Measurements from ENCODE around the gene GPR33.

GPR33 gene, protein sequence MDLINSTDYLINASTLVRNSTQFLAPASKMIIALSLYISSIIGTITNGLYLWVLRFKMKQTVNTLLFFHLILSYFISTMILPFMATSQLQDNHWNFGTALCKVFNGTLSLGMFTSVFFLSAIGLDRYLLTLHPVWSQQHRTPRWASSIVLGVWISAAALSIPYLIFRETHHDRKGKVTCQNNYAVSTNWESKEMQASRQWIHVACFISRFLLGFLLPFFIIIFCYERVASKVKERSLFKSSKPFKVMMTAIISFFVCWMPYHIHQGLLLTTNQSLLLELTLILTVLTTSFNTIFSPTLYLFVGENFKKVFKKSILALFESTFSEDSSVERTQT

DNA sequence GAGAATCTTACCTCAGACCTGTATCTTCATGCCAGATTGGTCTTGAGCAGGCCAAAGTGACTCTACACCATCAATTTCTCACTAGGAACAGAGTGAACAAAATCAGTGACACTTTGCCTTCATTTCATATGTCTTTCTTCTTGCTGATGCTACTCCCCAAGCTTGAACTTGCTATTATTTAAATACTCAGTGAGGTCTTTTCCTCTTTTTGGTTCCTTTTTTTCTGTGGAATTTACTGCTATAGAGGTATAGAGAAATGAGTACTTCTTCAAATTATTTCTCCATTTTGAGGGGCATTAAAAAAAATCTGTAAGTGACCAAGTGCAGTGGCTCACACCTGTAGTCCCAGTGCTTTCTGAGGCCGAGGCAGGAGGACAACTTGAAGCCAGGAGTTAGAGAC lies at the start of gene GPR33:
Gene GPR33, minus strand, starts transcription at position 154 of the 400 bp plus-strand sequence. CDS start 4,074 bp downstream, outside the sequence.
- TF ChIP-seq, protein P1, sequence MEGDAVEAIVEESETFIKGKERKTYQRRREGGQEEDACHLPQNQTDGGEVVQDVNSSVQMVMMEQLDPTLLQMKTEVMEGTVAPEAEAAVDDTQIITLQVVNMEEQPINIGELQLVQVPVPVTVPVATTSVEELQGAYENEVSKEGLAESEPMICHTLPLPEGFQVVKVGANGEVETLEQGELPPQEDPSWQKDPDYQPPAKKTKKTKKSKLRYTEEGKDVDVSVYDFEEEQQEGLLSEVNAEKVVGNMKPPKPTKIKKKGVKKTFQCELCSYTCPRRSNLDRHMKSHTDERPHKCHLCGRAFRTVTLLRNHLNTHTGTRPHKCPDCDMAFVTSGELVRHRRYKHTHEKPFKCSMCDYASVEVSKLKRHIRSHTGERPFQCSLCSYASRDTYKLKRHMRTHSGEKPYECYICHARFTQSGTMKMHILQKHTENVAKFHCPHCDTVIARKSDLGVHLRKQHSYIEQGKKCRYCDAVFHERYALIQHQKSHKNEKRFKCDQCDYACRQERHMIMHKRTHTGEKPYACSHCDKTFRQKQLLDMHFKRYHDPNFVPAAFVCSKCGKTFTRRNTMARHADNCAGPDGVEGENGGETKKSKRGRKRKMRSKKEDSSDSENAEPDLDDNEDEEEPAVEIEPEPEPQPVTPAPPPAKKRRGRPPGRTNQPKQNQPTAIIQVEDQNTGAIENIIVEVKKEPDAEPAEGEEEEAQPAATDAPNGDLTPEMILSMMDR (IDR thresholded peaks at IDR 0.05; ENCODE audit: control extremely low read depth, extremely low read depth, low read depth, missing control alignments) = no peak
- POLR2A ChIA-PET = no interaction called here
- CTCF ChIA-PET = interaction anchor here (0.9 to 1.4 kb wide), 2 partner anchors 15 to 18 kb away, joined by 3 read pairs; no protein-coding TSS in a partner anchor
- no peak for DNase-seq (ENCODE audit: extremely low spot score)

DNA sequence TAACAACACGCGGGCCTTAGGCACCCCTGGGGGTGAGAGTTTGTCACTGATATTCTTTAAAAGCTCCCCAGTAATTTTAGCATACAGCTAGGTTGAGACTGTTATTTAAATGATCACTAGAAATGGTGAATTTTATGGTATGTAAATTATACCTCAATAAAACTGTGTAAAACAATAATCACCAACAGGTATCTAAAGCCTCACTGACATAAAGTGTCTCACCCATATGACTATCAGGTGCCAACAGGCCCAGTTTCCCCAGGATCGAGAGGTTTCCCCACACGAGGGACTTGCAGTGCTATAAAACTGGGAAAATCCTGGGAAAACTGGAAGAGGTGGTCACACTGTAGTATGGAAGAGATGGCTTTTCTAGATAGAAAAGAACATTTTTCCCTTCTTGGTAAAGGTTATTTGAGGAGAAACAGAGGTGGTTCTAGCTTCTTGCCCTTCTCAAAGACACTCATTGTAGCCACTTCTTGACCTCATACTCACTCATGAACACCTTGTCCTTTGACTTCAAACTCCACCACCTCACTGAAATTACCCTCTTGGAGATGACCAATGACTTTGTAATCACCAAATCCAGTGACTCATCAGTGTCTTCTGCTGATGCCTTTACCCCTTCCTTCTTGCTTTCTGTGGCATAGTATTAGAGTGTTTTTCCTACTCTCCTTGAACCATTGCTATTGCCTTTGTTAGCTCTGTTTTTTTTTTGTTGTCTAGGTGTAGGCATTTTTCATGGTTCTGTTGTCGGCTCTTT lies 48.5 kb upstream of the GPR33 start:
- ChIA-PET CTCF (no interaction called here), POLR2A (no interaction called here)
- no peak for DNase-seq (ENCODE audit: extremely low spot score)
- TF ChIP-seq, protein P1 (IDR thresholded peaks at IDR 0.05; ENCODE audit: control extremely low read depth, extremely low read depth, low read depth, missing control alignments) = no peak

DNA sequence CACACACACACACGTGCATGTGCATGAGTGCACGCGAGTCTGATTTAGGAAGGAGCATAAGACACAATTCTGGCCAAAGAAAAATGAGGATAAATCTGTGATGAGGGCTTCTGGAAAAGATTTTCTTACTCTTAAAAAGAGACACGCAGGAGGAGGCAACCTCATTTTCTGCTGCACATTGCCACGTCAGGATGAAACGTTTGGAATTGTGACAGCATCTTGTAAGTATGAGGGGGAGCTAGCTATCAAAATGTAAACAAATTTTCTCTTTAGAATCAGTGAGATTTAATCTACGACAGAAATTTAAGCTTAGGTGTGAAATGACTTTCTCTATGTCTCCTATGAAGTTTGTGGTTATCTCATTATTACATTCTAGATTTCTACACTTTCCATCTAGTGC lies 42.3 kb upstream of the GPR33 start:
- no peak for DNase-seq (ENCODE audit: extremely low spot score)
- ChIA-PET CTCF (no interaction called here), POLR2A (no interaction called here)
- TF ChIP-seq, protein P1 (IDR thresholded peaks at IDR 0.05; ENCODE audit: control extremely low read depth, extremely low read depth, low read depth, missing control alignments) = no peak

DNA sequence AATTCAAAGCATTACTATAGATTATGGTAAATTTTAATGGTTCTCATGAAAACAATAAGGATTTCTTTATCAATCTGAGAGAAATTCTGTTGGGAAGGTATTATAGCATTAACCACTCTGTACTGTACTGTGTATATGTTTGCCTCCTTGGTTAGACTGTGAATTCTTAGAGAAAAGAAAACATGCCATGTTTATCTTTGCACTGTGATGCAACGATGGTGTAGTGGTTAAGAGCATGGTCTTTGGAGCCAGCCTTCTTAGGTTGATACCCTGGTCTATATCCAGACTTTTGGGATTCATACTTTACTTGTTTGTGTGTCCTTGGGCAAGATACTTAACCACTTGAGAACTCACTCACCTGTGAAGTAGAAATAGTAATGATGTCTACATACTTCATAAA lies 41.2 kb upstream of the GPR33 start:
- DNase-seq (ENCODE audit: extremely low spot score) = no peak
- POLR2A ChIA-PET = no interaction called here
- TF ChIP-seq, protein P1 (IDR thresholded peaks at IDR 0.05; ENCODE audit: control extremely low read depth, extremely low read depth, low read depth, missing control alignments) = no peak
- CTCF ChIA-PET = no interaction called here

DNA sequence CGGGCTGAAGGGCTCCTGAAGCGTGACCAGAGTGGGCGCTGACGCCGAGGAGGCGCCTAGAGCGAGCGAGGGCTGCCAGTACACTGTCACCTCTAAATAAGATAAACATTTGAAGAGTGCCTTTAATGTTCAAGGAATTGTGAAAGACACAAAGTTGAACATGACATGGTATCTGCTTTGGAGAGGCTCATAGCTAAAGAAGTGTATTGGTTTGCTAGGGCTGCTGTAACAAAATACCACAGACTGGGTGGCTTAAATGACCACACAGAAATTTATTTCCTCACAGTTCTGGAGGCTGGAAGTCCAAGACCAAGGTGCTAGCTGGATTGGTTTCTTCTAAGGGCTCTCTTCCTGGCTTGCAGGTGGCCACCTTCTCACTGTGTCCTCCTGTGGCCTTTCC lies 39.7 kb upstream of the GPR33 start:
- TF ChIP-seq, protein P1 (IDR thresholded peaks at IDR 0.05; ENCODE audit: control extremely low read depth, extremely low read depth, low read depth, missing control alignments) = no peak
- POLR2A ChIA-PET = no interaction called here
- CTCF ChIA-PET = interaction anchor here (1.6 kb wide), 1 partner anchor 16 kb away, joined by 5 read pairs; no protein-coding TSS in a partner anchor
- DNase-seq (ENCODE audit: extremely low spot score) = no peak

DNA sequence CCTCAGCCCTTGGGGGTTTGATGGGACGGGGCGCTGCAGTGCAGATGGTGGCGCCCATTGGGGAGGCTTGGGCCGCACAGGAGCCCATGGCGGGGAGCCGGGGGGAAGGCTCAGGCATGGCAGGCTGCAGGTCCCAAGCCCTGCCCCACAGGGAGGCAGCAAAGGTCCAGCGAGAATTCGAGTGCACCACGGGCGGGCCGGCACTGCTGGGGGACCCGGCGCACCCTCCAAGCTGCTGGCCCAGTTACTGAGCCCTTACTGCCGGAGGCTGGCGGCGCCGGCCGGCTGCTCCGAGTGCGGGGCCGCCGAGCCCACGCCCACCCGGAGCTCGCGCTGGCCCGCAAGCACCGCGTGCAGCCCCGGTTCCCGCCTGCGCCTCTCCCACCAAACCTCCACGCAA lies 39.2 kb upstream of the GPR33 start:
- ChIA-PET POLR2A (no interaction called here), CTCF (interaction anchor here (1.6 kb wide), 1 partner anchor 16 kb away, joined by 5 read pairs; no protein-coding TSS in a partner anchor)
- no peak for DNase-seq (ENCODE audit: extremely low spot score)
- TF ChIP-seq, protein P1 (IDR thresholded peaks at IDR 0.05; ENCODE audit: control extremely low read depth, extremely low read depth, low read depth, missing control alignments) = no peak
